Measurements from ENCODE around the gene RBM34. TPM values are rescaled to one million over a fixed set of nuclear protein-coding genes. Genes with fewer than 3 reads are reported as not detected.

Gene RBM34
- total RNA-seq, 1 donor from 2014 or later: 66.9 TPM

DNA sequence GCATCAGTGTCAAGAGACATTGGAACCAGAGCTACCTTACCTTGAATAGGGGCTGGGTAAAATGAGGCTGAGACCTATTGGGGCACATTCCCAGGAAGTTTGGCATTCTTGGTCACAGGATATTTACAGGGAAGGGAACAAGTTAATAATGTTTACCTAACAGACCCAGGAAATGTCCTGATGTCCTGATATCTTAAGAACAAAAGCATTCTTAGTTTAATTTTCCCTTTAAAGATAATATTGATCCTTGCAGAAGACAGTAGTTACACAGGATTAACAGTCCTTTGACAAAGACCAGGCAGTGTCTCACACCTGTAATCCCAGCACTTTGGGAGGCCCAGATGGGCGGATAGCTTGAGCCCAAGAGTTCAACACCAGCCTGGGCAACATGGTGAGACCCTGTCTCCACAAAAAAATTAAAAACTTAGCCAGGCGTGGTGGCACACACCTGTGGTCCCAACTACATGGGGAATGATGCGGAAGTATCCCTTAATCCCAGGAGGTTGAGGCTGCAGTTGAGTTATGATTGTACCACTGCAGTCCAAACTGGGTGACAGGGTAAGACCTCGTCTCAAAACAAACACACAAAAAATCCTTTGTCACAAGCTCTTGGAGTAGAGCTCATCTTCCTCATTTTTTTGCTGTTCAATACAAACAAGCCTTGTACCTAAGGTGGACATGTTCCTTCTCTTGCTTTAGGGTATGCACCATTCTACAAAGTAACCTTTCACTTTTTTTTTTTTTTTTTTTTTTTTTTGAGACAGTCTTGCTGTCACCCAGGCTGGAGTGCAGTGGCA lies 31.1 kb downstream of the RBM34 start:
- Mint-ChIP-seq H3K27me3 (ENCODE audit: unreplicated experiment) (no peaks in the 10 kb centered on the region), H3K9me3 (ENCODE audit: unreplicated experiment) (no peaks in the 10 kb centered on the region), H3K27ac (ENCODE audit: unreplicated experiment) (peak overlapping the region; percentile 99), H3K4me1 (ENCODE audit: unreplicated experiment) (peaks cover 26% of the 10 kb centered on the region), H3K4me3 (ENCODE audit: unreplicated experiment) (no peak overlapping the region), H3K36me3 (ENCODE audit: unreplicated experiment) (peaks cover 25% of the 10 kb centered on the region)
- TF ChIP-seq, protein P1, sequence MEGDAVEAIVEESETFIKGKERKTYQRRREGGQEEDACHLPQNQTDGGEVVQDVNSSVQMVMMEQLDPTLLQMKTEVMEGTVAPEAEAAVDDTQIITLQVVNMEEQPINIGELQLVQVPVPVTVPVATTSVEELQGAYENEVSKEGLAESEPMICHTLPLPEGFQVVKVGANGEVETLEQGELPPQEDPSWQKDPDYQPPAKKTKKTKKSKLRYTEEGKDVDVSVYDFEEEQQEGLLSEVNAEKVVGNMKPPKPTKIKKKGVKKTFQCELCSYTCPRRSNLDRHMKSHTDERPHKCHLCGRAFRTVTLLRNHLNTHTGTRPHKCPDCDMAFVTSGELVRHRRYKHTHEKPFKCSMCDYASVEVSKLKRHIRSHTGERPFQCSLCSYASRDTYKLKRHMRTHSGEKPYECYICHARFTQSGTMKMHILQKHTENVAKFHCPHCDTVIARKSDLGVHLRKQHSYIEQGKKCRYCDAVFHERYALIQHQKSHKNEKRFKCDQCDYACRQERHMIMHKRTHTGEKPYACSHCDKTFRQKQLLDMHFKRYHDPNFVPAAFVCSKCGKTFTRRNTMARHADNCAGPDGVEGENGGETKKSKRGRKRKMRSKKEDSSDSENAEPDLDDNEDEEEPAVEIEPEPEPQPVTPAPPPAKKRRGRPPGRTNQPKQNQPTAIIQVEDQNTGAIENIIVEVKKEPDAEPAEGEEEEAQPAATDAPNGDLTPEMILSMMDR (IDR thresholded peaks at IDR 0.05): no peak
- no peak for DNase-seq (ENCODE audit: extremely low spot score, unreplicated experiment)

DNA sequence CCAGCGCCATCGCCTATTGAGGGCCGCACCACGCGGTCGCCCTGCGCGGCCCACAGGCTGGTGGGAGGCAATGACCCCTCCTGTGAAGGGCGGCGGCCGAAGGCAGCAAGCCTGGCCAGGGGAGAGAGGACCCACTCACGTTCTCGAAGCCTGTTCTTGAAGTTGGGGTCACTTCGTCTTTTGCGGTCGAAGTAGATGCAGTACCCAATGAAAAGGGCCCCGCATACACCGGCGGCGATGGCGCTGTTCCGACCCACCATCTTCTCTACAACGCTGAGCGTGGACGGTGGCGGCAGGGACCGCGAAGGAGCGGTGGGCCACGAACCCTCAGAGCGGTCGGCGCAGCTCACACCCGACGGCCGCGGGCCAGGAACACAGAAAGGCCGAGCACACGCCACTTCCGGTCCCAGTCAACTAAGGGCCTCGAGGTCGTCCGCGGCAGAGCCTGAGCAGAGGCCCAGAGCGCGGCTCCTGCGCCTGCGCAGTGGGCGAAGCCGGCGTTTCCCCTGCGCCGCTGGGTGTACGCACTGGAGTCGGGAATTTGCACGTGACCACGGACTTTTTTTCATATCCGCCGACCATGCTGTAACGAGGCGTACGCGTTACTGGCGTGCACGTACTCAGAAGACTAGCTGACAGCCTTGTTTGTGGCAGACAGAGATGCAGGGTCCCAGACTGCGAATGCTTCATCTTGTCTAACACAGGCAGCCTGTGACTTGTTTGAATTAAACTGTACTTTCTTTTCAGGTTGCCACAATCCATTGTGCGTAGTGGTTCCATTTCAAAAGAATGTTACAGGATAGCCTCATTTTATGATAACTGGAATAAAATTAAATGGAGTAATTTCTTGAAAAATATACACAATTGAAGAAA lies 32.4 kb downstream of the RBM34 start, which contains the start of gene TOMM20:
TOMM20 (minus strand) TSS at position 382 of the 873 bp plus-strand sequence; CDS start at position 260, 122 bp downstream.
- Mint-ChIP-seq H3K9me3 (ENCODE audit: unreplicated experiment) (no peaks in the 10 kb centered on the region), H3K36me3 (ENCODE audit: unreplicated experiment) (peaks cover 20% of the 10 kb centered on the region), H3K4me3 (ENCODE audit: unreplicated experiment) (peak within 1 kb of the TSS; percentile 98), H3K27me3 (ENCODE audit: unreplicated experiment) (no peaks in the 10 kb centered on the region), H3K27ac (ENCODE audit: unreplicated experiment) (peak within 1 kb of the TSS; percentile 99), H3K4me1 (ENCODE audit: unreplicated experiment) (peaks cover 35% of the 10 kb centered on the region)
- peak; percentile 99 for DNase-seq (ENCODE audit: extremely low spot score, unreplicated experiment)
- TF ChIP-seq, protein P1 (IDR thresholded peaks at IDR 0.05): no peak

- Mint-ChIP-seq H3K9me3 (ENCODE audit: unreplicated experiment) (no peaks in the 10 kb centered on the region), H3K27ac (ENCODE audit: unreplicated experiment) (peak overlapping the region; percentile 99), H3K27me3 (ENCODE audit: unreplicated experiment) (no peaks in the 10 kb centered on the region), H3K4me1 (ENCODE audit: unreplicated experiment) (peaks cover 39% of the 10 kb centered on the region), H3K36me3 (ENCODE audit: unreplicated experiment) (peaks cover 20% of the 10 kb centered on the region), H3K4me3 (ENCODE audit: unreplicated experiment) (peak overlapping the region; percentile 98)
- DNase-seq (ENCODE audit: extremely low spot score, unreplicated experiment): peak; percentile 71
- TF ChIP-seq, protein P1 (IDR thresholded peaks at IDR 0.05): no peak
Measured at GRCh38 chr1:235127732-235128455, 33.2 kb downstream of the RBM34 start.

GRCh38 chr1:235127203-235127602 lies 33.8 kb downstream of the RBM34 start:
- Mint-ChIP-seq H3K27ac (ENCODE audit: unreplicated experiment) (peak overlapping the region; percentile 99), H3K36me3 (ENCODE audit: unreplicated experiment) (peaks cover 16% of the 10 kb centered on the region), H3K9me3 (ENCODE audit: unreplicated experiment) (no peaks in the 10 kb centered on the region), H3K4me3 (ENCODE audit: unreplicated experiment) (peak overlapping the region; percentile 98), H3K27me3 (ENCODE audit: unreplicated experiment) (no peaks in the 10 kb centered on the region), H3K4me1 (ENCODE audit: unreplicated experiment) (peaks cover 45% of the 10 kb centered on the region)
- no peak for DNase-seq (ENCODE audit: extremely low spot score, unreplicated experiment)
- TF ChIP-seq, protein P1 (IDR thresholded peaks at IDR 0.05): no peak

Data from osteocyte (in vitro differentiated cells).